MM.1S (cell line): ENCODE data around the gene C3orf20.

Experiments
- CTCF ChIP-seq: fragments of 300-600 bp; sonication (generic); IDR thresholded peaks from 2 replicates; pipeline ENCODE4 v1.5.1; 2016; ENCODE audit warnings: antibody characterized with exemption, low read length, mixed read lengths
- EZH2 ChIP-seq: fragments of 300-600 bp; sonication (generic); optimal IDR thresholded peaks from 2 replicates; pipeline ENCODE3; 2017; ENCODE audit warnings: low read depth, mild to moderate bottlenecking, antibody characterized with exemption, low read length, mixed read lengths
- EZH2phosphoT487 ChIP-seq: fragments of 300-600 bp; sonication (generic); IDR thresholded peaks from 2 replicates; pipeline ENCODE4 v1.6.1; 2018; ENCODE audit warnings: antibody characterized with exemption, low read length

- TF ChIP-seq CTCF (no peak), EZH2 (no peak), EZH2phosphoT487 (no peak)
Observed at GRCh38 chr3:14793126-14793857, 118.4 kb downstream of the C3orf20 start.
